ENCODE measurements around the gene VPS13C.

DNA sequence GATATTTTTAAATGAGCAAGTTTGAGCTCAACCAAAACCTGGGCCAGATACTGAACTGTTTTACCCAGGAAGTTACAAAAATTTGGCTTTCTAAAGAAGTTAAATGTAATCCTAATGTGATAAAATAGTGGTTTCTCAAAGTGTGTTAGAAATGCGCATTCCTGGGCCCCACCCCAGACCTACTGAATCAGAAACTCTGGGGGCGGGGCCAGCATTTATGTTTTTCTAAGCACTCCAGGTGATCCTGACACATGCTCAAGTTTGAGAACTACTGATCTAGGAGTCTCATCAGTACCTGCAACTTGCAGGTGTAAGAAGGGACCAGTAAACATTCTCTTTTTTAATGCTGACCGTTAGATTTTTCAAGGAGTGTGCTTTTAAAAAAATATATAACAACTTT lies 190.6 kb downstream of the VPS13C start:
- no peak for TF ChIP-seq POLR2A (IDR thresholded peaks at IDR 0.05; ENCODE audit: low read depth, low read length)
- TF ChIP-seq POLR2AphosphoS5 (IDR thresholded peaks at IDR 0.05; ENCODE audit: insufficient read depth, low read depth, low read length): no peak
- no peak for TF ChIP-seq CTCF (IDR thresholded peaks at IDR 0.05; ENCODE audit: extremely low read depth in 1 of 2, insufficient read depth in 1 of 2, low read depth in 1 of 2, low read length in 2 of 2)
- TF ChIP-seq EZH2 (IDR thresholded peaks at IDR 0.05; ENCODE audit: borderline replicate concordance, low read depth, low read length, severe bottlenecking): no peak
- no peak for TF ChIP-seq FOS (IDR thresholded peaks at IDR 0.05; ENCODE audit: borderline replicate concordance, insufficient read depth, low read length)
- TF ChIP-seq GATA2 (IDR thresholded peaks at IDR 0.05; ENCODE audit: insufficient read depth, insufficient read length, low read depth, low read length): no peak
- TF ChIP-seq, protein P1, sequence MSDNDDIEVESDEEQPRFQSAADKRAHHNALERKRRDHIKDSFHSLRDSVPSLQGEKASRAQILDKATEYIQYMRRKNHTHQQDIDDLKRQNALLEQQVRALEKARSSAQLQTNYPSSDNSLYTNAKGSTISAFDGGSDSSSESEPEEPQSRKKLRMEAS (IDR thresholded peaks at IDR 0.05; ENCODE audit: insufficient read depth, insufficient read length): no peak

Data from endothelial cell of umbilical vein (primary cell).